Heart left ventricle (tissue), 16 donors: ENCODE measurements around the gene TENT5A. TPM values are rescaled to one million over a fixed set of nuclear protein-coding genes. Genes with fewer than 3 reads are reported as not detected.

ENCODE experiments used
- ATAC-seq, 4 donors: fragments of 200-7000 bp; cut with Tn5 transposase; one replicate each; pipeline ENCODE4 v1.9.1; 2020 to 2022; ENCODE audit warnings: moderate library complexity in 4 of 4, mild to moderate bottlenecking in 3 of 4, moderate number of reproducible peaks in 1 of 4
- DNase-seq, 5 donors: peaks; one replicate each; pipeline ENCODE4 v3.0.0-alpha.2; 2020
- H3K27ac ChIP-seq, 12 donors: fragments of 200-600 bp; sonication (generic) in 4 of 12; one replicate each; pipeline versions ENCODE4 v1.5.0 to v1.8.0; 2016 to 2022; ENCODE audit warnings: mild to moderate bottlenecking in 2 of 12
- H3K27me3 ChIP-seq, 9 donors: fragments of 200-600 bp; sonication (generic) in 2 of 9; one replicate each; pipeline versions ENCODE4 v1.5.1 to v1.8.0; 2016 to 2022; ENCODE audit warnings: mild to moderate bottlenecking in 3 of 9
- H3K36me3 ChIP-seq, 9 donors: fragments of 200-600 bp; sonication (generic) in 2 of 9; one replicate each; pipeline versions ENCODE4 v1.5.0 to v1.8.0; 2018 to 2022; ENCODE audit warnings: mild to moderate bottlenecking in 2 of 9
- H3K4me1 ChIP-seq, 12 donors: fragments of 200-600 bp; sonication (generic) in 4 of 12; one replicate each; pipeline versions ENCODE4 v1.5.0 to v1.8.0; 2016 to 2022; ENCODE audit warnings: mild to moderate bottlenecking in 3 of 12
- H3K4me3 ChIP-seq, 12 donors: fragments of 200-600 bp; sonication (generic) in 4 of 12; one replicate each; pipeline versions ENCODE4 v1.5.0 to v1.8.0; 2017 to 2022; ENCODE audit warnings: mild to moderate bottlenecking in 9 of 12, moderate library complexity in 4 of 12
- H3K9me3 ChIP-seq, 12 donors: fragments of 200-600 bp; sonication (generic) in 4 of 12; one replicate each; pipeline versions ENCODE4 v1.5.0 to v1.8.0; 2016 to 2022; ENCODE audit warnings: mild to moderate bottlenecking in 1 of 12
- POLR2A ChIP-seq, 2 donors: fragments of 450-650 bp; IDR thresholded peaks; one replicate each; pipeline ENCODE4 v1.6.1; 2017; ENCODE audit warnings: antibody characterized with exemption in 2 of 2, mild to moderate bottlenecking in 2 of 2, moderate library complexity in 2 of 2
- WGBS, 4 donors: extraction: QIAGEN DNeasy Blood & Tissue Kit in 2 of 4; methylation state at CpG; one replicate each; pipeline versions ENCODE4 v1.1.5 to v1.1.7; 2013 to 2018; 5-methylcytosine and 5-hydroxymethylcytosine counted together
- intact Hi-C, 10 donors: fragments of 100-400 bp; cut with DNase I; formaldehyde crosslinking; loops; one replicate each; pipeline versions ENCODE4 v1.11.1 to v1.14.2; 2022
- polyA plus RNA-seq, 2 donors: library from polyadenylated mRNA; stranded (reverse); fragments of 200-250 nt; gene quantifications; one replicate each; pipeline ENCODE4 v1.2.3, GENCODE V29; 2013
- total RNA-seq, 9 donors: library from RNA; depleted of rRNA in 2 of 9; stranded (reverse); fragments of >200 nt in 2 of 9; fragmentation: NEBNext Ultra II Directional in 3 of 9; extraction: Animal tissue kit (Norgen Biotek cat#: 25700) in 3 of 9; gene quantifications; one replicate each; pipeline versions ENCODE4 v1.1.0 to v1.2.4, GENCODE V29; 2016 to 2023
- TF ChIP-seq, protein P1 (sequence below), 12 donors: fragments of 200-600 bp; sonication (generic) in 4 of 12; IDR thresholded peaks; one replicate each; pipeline versions ENCODE4 v1.5.0 to v1.8.0; 2018 to 2022; ENCODE audit warnings: antibody characterized with exemption in 12 of 12, mild to moderate bottlenecking in 5 of 12
- donor health status: ischemic (EF 13 %, LVEDD 7.1; RV severe dilation, severe dysfunction).
- donor health status: healthy with polysubstance abuse.
- donor health status: DM: no; HTN: yes; CAD: no.
- donor health status: DM: no; HTN: no; CAD: no.
- donor health status: ischemic (EF 25% LVEDD 6.9; RV normal size, moderate dysfunction).
- donor health status: ischemic (EF 25% LVEDD 5.7; RV mildly dilated, moderate dysfunction).
- donor health status: healthy.
- donor health status: DM: yes; HTN: yes; CAD: no.
- donor health status: ischemic (EF 35%, LVEDD 5.7; RV mildly dilated, moderate dysfunction).
- donor health status: nonischemic (EF 11% LVEDD 7.7; RV severe dilation, severe dysfunction).
- donor health status: DM: yes; HTN: yes; CAD: no.
- donor health status: PGD.
- donor health status: ischemic (EF 29% LVEDD 5.4; RV normal size, mild dysfunction).
- donor health status: nonischemic (EF 23%, LVEDD 6.1; RV moderate dilation, normal function).

TENT5A gene
- total and polyA plus RNA-seq, 11 donors, result 15.4 to 47.2 (median 40.2) TPM

- Histone ChIP-seq H3K27ac (peak overlapping the region in 2 of 12 donors; percentile 9 to 25), H3K27me3 (no peaks in the 10 kb centered on the region), H3K9me3 (peaks cover 0 to 12% (median 0%) of the 10 kb centered on the region in 12 donors), H3K4me1 (peaks cover 0 to 20% (median 2%) of the 10 kb centered on the region in 12 donors), H3K4me3 (no peak overlapping the region), H3K36me3 (no peaks in the 10 kb centered on the region)
- intact Hi-C loops, result no loop called here
- ATAC-seq (peak in 3 of 4 donors; percentile 36 to 79 (median 74)), DNase-seq (no peak)
- 14 to 46% (median 34%) methylated on average over 1 of the region's 1 CpG for WGBS, 4 donors
- TF ChIP-seq POLR2A (IDR thresholded peaks at IDR 0.05), result no peak
- TF ChIP-seq, protein P1, sequence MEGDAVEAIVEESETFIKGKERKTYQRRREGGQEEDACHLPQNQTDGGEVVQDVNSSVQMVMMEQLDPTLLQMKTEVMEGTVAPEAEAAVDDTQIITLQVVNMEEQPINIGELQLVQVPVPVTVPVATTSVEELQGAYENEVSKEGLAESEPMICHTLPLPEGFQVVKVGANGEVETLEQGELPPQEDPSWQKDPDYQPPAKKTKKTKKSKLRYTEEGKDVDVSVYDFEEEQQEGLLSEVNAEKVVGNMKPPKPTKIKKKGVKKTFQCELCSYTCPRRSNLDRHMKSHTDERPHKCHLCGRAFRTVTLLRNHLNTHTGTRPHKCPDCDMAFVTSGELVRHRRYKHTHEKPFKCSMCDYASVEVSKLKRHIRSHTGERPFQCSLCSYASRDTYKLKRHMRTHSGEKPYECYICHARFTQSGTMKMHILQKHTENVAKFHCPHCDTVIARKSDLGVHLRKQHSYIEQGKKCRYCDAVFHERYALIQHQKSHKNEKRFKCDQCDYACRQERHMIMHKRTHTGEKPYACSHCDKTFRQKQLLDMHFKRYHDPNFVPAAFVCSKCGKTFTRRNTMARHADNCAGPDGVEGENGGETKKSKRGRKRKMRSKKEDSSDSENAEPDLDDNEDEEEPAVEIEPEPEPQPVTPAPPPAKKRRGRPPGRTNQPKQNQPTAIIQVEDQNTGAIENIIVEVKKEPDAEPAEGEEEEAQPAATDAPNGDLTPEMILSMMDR (IDR thresholded peaks at IDR 0.05), result no peak
These were observed 20.7 kb downstream of the TENT5A start for GRCh38 chr6:81731814-81732213.

DNA sequence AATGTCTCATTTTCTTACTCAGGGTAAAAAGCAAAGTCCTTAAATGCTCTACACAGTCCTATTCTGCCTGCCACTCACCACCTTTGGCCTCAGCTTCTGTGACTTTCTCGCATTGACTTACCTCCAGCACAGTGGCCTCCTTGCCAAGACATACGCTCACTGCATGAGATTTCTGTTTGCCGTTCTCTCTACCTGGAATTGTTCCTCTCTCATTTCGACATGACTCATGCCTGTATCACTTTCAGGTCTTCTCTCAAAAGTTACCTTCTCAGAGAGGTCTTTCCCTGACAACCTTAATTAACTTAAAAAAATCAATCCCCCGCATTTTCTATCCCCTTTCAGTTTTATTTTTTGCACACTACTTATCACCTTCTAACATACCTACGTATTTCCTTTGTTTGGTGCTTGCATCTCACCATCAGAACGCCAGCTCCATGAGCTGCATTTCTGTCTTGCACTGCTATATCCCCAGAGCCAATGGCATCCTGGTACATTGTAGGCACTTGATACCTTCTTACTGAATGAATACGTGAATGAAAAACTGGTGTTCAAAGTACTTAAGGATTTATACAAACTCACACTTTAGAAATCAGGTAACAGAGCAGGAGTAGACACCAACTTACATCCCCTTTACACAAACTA is 24.5 kb downstream of the TENT5A start:
- H3K27ac ChIP-seq, result peak overlapping the region in 1 of 12 donors; percentile 19
- intact Hi-C loops, result no loop called here
- no peak overlapping the region for H3K4me3 ChIP-seq
- DNase-seq, result no peak
- TF ChIP-seq, protein P1 (IDR thresholded peaks at IDR 0.05), result no peak
- no peak for TF ChIP-seq POLR2A (IDR thresholded peaks at IDR 0.05)
- WGBS, 4 donors, result 79 to 86% (median 82%) methylated on average over 8 of the region's 8 CpGs
- no peaks in the 10 kb centered on the region for H3K36me3 ChIP-seq
- no peak for ATAC-seq
- H3K27me3 ChIP-seq, result no peaks in the 10 kb centered on the region
- no peaks in the 10 kb centered on the region for H3K9me3 ChIP-seq
- peaks cover 0 to 17% (median 3%) of the 10 kb centered on the region in 12 donors for H3K4me1 ChIP-seq

GRCh38 chr6:81725127-81725526 is 27.4 kb downstream of the TENT5A start:
- intact Hi-C loops, result no loop called here
- Histone ChIP-seq H3K9me3 (no peaks in the 10 kb centered on the region), H3K4me3 (no peak overlapping the region), H3K4me1 (peaks cover 0 to 15% (median 3%) of the 10 kb centered on the region in 12 donors), H3K27ac (no peak overlapping the region), H3K27me3 (no peaks in the 10 kb centered on the region), H3K36me3 (no peaks in the 10 kb centered on the region)
- TF ChIP-seq POLR2A (IDR thresholded peaks at IDR 0.05), result no peak
- TF ChIP-seq, protein P1 (IDR thresholded peaks at IDR 0.05), result no peak
- ATAC-seq (peak in 1 of 4 donors; percentile 29), DNase-seq (no peak)
- WGBS, 4 donors, result 79 to 87% (median 83%) methylated on average over 2 of the region's 2 CpGs

- H3K36me3 ChIP-seq, result no peaks in the 10 kb centered on the region
- peak in 1 of 5 donors; percentile 30 for DNase-seq
- TF ChIP-seq, protein P1 (IDR thresholded peaks at IDR 0.05), result no peak
- TF ChIP-seq POLR2A (IDR thresholded peaks at IDR 0.05), result no peak
- H3K4me3 ChIP-seq, result no peak overlapping the region
- WGBS, 4 donors, result 24 to 41% (median 31%) methylated on average over 1 of the region's 1 CpG
- intact Hi-C loops, result no loop called here
- no peaks in the 10 kb centered on the region for H3K9me3 ChIP-seq
- no peaks in the 10 kb centered on the region for H3K27me3 ChIP-seq
- H3K4me1 ChIP-seq, result peaks cover 0 to 19% (median 6%) of the 10 kb centered on the region in 12 donors
- ATAC-seq, result peak in 2 of 4 donors; percentile 43 to 49
- H3K27ac ChIP-seq, result no peak overlapping the region
These were observed 29.8 kb downstream of the TENT5A start for GRCh38 chr6:81722506-81723223.
